ENCODE data around the gene FASN. TPM values are rescaled to one million over a fixed set of nuclear protein-coding genes. Genes with fewer than 3 reads are reported as not detected.

Gene FASN
- total and polyA plus RNA-seq, 2 of the 13 experiments (the other 11 are each of a cell fraction or from before 2014, with no cell fraction given): 51.7 to 101 TPM

DNA sequence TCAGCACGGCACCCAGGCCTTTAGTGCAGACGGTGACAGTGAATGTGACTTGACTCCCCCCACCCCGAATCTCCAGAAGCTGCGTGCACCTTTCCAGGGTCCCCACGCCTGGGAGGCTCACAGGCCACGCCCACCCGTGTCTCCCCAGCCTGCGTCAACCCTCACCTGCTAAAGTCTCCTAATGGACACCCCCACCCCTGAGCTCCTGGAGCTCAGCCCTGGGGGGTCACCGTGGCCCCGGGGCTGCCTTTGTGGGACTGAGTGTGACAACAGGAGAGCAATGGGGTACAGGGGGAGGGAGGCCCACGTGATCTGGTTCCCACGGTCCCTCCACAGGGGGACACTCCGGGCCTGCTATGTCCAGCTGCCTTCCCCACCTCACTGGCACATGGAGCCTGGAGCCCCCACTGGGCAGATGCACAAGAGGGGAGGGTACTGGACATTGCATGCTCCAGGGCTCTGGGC lies 7.4 kb upstream of the FASN start (continued):
- TF ChIP-seq, protein P1, sequence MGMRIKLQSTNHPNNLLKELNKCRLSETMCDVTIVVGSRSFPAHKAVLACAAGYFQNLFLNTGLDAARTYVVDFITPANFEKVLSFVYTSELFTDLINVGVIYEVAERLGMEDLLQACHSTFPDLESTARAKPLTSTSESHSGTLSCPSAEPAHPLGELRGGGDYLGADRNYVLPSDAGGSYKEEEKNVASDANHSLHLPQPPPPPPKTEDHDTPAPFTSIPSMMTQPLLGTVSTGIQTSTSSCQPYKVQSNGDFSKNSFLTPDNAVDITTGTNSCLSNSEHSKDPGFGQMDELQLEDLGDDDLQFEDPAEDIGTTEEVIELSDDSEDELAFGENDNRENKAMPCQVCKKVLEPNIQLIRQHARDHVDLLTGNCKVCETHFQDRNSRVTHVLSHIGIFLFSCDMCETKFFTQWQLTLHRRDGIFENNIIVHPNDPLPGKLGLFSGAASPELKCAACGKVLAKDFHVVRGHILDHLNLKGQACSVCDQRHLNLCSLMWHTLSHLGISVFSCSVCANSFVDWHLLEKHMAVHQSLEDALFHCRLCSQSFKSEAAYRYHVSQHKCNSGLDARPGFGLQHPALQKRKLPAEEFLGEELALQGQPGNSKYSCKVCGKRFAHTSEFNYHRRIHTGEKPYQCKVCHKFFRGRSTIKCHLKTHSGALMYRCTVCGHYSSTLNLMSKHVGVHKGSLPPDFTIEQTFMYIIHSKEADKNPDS (CRISPR knock-in tag; IDR thresholded peaks at IDR 0.05): 0 out of 2 replicates have a peak, but pooled peaks have one; percentile 51
- TF ChIP-seq PTBP1 (IDR thresholded peaks at IDR 0.05; ENCODE audit: low read depth, low read length, poor library complexity, severe bottlenecking) (peak; percentile 84), ESRRA (CRISPR knock-in tag; IDR thresholded peaks at IDR 0.05; ENCODE audit: low read depth) (no peak), MED13 (CRISPR knock-in tag; IDR thresholded peaks at IDR 0.05) (no peak), HDAC1 (CRISPR knock-in tag; IDR thresholded peaks at IDR 0.05) (peak; percentile 12; the same call in 1 of the 2 replicates), REL (CRISPR knock-in tag; conservative IDR thresholded peaks at IDR 0.05) (peak; percentile 55; the same call in 1 of the 2 replicates), ZNF775 (CRISPR knock-in tag; IDR thresholded peaks at IDR 0.05; ENCODE audit: borderline replicate concordance) (no peak), ZNF296 (CRISPR knock-in tag; conservative IDR thresholded peaks at IDR 0.05) (peak; percentile 17; the same call in 1 of the 2 replicates), ZNF510 (CRISPR knock-in tag; IDR thresholded peaks at IDR 0.05; ENCODE audit: low read depth) (0 out of 2 replicates have a peak, but pooled peaks have one; percentile 45), MYNN (CRISPR knock-in tag; IDR thresholded peaks at IDR 0.05; ENCODE audit: low read depth) (0 out of 2 replicates have a peak, but pooled peaks have one; percentile 8)
- TF ChIP-seq, protein P2, sequence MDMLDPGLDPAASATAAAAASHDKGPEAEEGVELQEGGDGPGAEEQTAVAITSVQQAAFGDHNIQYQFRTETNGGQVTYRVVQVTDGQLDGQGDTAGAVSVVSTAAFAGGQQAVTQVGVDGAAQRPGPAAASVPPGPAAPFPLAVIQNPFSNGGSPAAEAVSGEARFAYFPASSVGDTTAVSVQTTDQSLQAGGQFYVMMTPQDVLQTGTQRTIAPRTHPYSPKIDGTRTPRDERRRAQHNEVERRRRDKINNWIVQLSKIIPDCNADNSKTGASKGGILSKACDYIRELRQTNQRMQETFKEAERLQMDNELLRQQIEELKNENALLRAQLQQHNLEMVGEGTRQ (IDR thresholded peaks at IDR 0.05; ENCODE audit: low read depth, low read length): no peak
- TF ChIP-seq, protein P2 (CRISPR knock-in tag; IDR thresholded peaks at IDR 0.05; ENCODE audit: borderline replicate concordance): peak; percentile 50
- TF ChIP-seq, protein P3, sequence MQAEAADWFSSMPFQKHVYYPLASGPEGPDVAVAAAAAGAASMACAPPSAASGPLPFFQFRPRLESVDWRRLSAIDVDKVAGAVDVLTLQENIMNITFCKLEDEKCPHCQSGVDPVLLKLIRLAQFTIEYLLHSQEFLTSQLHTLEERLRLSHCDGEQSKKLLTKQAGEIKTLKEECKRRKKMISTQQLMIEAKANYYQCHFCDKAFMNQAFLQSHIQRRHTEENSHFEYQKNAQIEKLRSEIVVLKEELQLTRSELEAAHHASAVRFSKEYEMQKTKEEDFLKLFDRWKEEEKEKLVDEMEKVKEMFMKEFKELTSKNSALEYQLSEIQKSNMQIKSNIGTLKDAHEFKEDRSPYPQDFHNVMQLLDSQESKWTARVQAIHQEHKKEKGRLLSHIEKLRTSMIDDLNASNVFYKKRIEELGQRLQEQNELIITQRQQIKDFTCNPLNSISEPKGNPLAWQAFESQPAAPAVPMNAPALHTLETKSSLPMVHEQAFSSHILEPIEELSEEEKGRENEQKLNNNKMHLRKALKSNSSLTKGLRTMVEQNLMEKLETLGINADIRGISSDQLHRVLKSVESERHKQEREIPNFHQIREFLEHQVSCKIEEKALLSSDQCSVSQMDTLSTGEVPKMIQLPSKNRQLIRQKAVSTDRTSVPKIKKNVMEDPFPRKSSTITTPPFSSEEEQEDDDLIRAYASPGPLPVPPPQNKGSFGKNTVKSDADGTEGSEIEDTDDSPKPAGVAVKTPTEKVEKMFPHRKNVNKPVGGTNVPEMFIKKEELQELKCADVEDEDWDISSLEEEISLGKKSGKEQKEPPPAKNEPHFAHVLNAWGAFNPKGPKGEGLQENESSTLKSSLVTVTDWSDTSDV (CRISPR knock-in tag; IDR thresholded peaks at IDR 0.05): peak; percentile 73; the same call in 1 of the 2 replicates
- TF ChIP-seq, protein P4, sequence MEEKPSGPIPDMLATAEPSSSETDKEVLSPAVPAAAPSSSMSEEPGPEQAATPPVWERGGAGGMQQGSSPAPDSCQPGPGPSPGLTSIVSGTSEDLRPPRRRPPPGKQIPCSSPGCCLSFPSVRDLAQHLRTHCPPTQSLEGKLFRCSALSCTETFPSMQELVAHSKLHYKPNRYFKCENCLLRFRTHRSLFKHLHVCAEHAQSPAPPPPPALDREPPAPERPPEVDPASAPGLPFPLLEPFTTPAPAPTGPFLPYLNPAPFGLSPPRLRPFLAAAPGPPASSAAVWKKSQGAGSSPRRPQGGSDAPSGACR (CRISPR knock-in tag; IDR thresholded peaks at IDR 0.05): peak; percentile 74; the same call in 1 of the 2 replicates
- TF ChIP-seq, protein P5, sequence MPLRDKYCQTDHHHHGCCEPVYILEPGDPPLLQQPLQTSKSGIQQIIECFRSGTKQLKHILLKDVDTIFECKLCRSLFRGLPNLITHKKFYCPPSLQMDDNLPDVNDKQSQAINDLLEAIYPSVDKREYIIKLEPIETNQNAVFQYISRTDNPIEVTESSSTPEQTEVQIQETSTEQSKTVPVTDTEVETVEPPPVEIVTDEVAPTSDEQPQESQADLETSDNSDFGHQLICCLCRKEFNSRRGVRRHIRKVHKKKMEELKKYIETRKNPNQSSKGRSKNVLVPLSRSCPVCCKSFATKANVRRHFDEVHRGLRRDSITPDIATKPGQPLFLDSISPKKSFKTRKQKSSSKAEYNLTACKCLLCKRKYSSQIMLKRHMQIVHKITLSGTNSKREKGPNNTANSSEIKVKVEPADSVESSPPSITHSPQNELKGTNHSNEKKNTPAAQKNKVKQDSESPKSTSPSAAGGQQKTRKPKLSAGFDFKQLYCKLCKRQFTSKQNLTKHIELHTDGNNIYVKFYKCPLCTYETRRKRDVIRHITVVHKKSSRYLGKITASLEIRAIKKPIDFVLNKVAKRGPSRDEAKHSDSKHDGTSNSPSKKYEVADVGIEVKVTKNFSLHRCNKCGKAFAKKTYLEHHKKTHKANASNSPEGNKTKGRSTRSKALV (CRISPR knock-in tag; IDR thresholded peaks at IDR 0.05): no peak
- TF ChIP-seq, protein P6, sequence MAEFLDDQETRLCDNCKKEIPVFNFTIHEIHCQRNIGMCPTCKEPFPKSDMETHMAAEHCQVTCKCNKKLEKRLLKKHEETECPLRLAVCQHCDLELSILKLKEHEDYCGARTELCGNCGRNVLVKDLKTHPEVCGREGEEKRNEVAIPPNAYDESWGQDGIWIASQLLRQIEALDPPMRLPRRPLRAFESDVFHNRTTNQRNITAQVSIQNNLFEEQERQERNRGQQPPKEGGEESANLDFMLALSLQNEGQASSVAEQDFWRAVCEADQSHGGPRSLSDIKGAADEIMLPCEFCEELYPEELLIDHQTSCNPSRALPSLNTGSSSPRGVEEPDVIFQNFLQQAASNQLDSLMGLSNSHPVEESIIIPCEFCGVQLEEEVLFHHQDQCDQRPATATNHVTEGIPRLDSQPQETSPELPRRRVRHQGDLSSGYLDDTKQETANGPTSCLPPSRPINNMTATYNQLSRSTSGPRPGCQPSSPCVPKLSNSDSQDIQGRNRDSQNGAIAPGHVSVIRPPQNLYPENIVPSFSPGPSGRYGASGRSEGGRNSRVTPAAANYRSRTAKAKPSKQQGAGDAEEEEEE (CRISPR knock-in tag; IDR thresholded peaks at IDR 0.05; ENCODE audit: borderline replicate concordance): peak; percentile 29; the same call in 1 of the 2 replicates

Measured in HepG2 (cell line).